NCI-H1092 treated with DMSO at 0.1 percent for 48 hours (cell line): ENCODE measurements around the gene P2RX2.

ENCODE experiments used
- DNase-seq: peaks from one replicate; lab custom pipeline; 2025; lab: John Stamatoyannopoulos, UW

Gene P2RX2

GRCh38 chr12:132662901-132663755, 44.6 kb downstream of the P2RX2 start:
- no peak for DNase-seq

GRCh38 chr12:132664206-132665148, 45.9 kb downstream of the P2RX2 start:
- no peak for DNase-seq

- no peak for DNase-seq
These were observed 46.5 kb downstream of the P2RX2 start for GRCh38 chr12:132665149-132665491.

- no peak for DNase-seq
These were observed 47.2 kb downstream of the P2RX2 start for GRCh38 chr12:132665794-132666193.

- DNase-seq = no peak
These were observed 49.9 kb downstream of the P2RX2 start for GRCh38 chr12:132668191-132669088.

- no peak for DNase-seq
These were observed 50.7 kb downstream of the P2RX2 start for GRCh38 chr12:132669166-132669879.
